H1 (cell line): ENCODE measurements around the gene LIPC. TPM values are rescaled to one million over a fixed set of nuclear protein-coding genes. Genes with fewer than 3 reads are reported as not detected.

Experiments used
- CEBPB ChIP-seq: IDR thresholded peaks from 2 replicates; pipeline ENCODE4 v1.6.1; 2012; ENCODE audit warnings: low read depth, low read length
- CREB1 ChIP-seq: IDR thresholded peaks from 2 replicates; pipeline ENCODE4 v1.6.1; 2012; ENCODE audit warnings: inconsistent platforms
- GTF2F1 ChIP-seq: IDR thresholded peaks from 2 replicates; pipeline ENCODE4 v1.6.1; 2012; ENCODE audit warnings: low read depth, low read length, improper control_type of control experiment, borderline replicate concordance
- NRF1 ChIP-seq: IDR thresholded peaks from 2 replicates; pipeline ENCODE4 v1.6.1; 2011; ENCODE audit warnings: mild to moderate bottlenecking, low read depth, low read length, improper control_type of control experiment
- POLR2A ChIP-seq, 2 experiments: IDR thresholded peaks; 1 replicate in 1 of 2; 2 replicates in 1 of 2; pipeline ENCODE4 v1.6.1; 2011; ENCODE audit warnings: low read depth in 2 of 2, low read length in 2 of 2, mild to moderate bottlenecking in 2 of 2; ENCODE audit errors: control extremely low read depth in 1 of 2
- SIRT6 ChIP-seq: IDR thresholded peaks from one replicate; pipeline ENCODE4 v1.7.1; 2012; ENCODE audit warnings: low read length, inconsistent platforms
- TBP ChIP-seq: IDR thresholded peaks from 2 replicates; pipeline ENCODE4 v1.6.1; 2011; ENCODE audit warnings: low read depth, low read length, improper control_type of control experiment
- ZNF274 ChIP-seq: IDR thresholded peaks from 2 replicates; pipeline ENCODE4 v1.7.0; 2012; ENCODE audit warnings: low read length, borderline replicate concordance; ENCODE audit errors: extremely low read depth
- polyA plus RNA-seq, 7 experiments: library from polyadenylated mRNA; depleted of rRNA in 3 of 7; stranded (reverse) in 5 of 7; unstranded in 2 of 7; fragments of >200 nt in 5 of 7; fragments of 200-250 nt in 2 of 7; gene quantifications; 1 replicate in 5 of 7; 2 replicates in 1 of 7; 4 replicates in 1 of 7; pipeline versions ENCODE4 v1.2.1 to v1.2.3, GENCODE V29; 2011 to 2013; ENCODE audit warnings: missing spikeins in 2 of 7, mixed read lengths in 2 of 7
- total RNA-seq: library from RNA; stranded (reverse); fragmentation: NEBNext Ultra II Directional; extraction: Animal tissue kit (Norgen Biotek cat#: 25700); gene quantifications from 2 replicates; pipeline ENCODE4 v1.2.1, GENCODE V29; 2021
- TF ChIP-seq, protein P1 (sequence below): fragments of 300-600 bp; sonication (generic); IDR thresholded peaks from 2 replicates; pipeline ENCODE4 v1.7.1; 2012; ENCODE audit warnings: low read length, moderate library complexity, mild to moderate bottlenecking, inconsistent platforms; ENCODE audit not compliant: insufficient replicate concordance

Gene LIPC
- total and polyA plus RNA-seq, 2 of the 8 experiments (the other 6 are each of a cell fraction or from before 2014, with no cell fraction given), result not detected

DNA sequence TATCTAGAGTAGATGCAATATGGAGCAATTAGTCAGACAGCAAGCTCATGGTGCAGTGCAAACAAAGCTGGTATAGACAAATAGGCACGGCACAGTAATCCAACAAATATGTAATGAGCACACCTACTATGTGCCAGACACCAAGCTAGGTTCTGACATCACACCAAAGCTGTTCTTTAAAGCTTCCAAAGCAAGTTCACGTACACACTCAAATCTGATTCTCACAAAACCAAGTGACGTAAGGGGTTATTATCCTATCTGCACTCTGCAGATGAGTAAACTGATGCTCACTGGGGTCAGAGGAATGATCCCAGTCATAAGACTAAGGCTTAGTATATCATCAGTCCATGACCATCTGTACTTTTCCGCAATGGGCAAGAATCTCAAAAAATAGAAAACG lies 27.8 kb upstream of the LIPC start (continued):
- TF ChIP-seq, protein P1, sequence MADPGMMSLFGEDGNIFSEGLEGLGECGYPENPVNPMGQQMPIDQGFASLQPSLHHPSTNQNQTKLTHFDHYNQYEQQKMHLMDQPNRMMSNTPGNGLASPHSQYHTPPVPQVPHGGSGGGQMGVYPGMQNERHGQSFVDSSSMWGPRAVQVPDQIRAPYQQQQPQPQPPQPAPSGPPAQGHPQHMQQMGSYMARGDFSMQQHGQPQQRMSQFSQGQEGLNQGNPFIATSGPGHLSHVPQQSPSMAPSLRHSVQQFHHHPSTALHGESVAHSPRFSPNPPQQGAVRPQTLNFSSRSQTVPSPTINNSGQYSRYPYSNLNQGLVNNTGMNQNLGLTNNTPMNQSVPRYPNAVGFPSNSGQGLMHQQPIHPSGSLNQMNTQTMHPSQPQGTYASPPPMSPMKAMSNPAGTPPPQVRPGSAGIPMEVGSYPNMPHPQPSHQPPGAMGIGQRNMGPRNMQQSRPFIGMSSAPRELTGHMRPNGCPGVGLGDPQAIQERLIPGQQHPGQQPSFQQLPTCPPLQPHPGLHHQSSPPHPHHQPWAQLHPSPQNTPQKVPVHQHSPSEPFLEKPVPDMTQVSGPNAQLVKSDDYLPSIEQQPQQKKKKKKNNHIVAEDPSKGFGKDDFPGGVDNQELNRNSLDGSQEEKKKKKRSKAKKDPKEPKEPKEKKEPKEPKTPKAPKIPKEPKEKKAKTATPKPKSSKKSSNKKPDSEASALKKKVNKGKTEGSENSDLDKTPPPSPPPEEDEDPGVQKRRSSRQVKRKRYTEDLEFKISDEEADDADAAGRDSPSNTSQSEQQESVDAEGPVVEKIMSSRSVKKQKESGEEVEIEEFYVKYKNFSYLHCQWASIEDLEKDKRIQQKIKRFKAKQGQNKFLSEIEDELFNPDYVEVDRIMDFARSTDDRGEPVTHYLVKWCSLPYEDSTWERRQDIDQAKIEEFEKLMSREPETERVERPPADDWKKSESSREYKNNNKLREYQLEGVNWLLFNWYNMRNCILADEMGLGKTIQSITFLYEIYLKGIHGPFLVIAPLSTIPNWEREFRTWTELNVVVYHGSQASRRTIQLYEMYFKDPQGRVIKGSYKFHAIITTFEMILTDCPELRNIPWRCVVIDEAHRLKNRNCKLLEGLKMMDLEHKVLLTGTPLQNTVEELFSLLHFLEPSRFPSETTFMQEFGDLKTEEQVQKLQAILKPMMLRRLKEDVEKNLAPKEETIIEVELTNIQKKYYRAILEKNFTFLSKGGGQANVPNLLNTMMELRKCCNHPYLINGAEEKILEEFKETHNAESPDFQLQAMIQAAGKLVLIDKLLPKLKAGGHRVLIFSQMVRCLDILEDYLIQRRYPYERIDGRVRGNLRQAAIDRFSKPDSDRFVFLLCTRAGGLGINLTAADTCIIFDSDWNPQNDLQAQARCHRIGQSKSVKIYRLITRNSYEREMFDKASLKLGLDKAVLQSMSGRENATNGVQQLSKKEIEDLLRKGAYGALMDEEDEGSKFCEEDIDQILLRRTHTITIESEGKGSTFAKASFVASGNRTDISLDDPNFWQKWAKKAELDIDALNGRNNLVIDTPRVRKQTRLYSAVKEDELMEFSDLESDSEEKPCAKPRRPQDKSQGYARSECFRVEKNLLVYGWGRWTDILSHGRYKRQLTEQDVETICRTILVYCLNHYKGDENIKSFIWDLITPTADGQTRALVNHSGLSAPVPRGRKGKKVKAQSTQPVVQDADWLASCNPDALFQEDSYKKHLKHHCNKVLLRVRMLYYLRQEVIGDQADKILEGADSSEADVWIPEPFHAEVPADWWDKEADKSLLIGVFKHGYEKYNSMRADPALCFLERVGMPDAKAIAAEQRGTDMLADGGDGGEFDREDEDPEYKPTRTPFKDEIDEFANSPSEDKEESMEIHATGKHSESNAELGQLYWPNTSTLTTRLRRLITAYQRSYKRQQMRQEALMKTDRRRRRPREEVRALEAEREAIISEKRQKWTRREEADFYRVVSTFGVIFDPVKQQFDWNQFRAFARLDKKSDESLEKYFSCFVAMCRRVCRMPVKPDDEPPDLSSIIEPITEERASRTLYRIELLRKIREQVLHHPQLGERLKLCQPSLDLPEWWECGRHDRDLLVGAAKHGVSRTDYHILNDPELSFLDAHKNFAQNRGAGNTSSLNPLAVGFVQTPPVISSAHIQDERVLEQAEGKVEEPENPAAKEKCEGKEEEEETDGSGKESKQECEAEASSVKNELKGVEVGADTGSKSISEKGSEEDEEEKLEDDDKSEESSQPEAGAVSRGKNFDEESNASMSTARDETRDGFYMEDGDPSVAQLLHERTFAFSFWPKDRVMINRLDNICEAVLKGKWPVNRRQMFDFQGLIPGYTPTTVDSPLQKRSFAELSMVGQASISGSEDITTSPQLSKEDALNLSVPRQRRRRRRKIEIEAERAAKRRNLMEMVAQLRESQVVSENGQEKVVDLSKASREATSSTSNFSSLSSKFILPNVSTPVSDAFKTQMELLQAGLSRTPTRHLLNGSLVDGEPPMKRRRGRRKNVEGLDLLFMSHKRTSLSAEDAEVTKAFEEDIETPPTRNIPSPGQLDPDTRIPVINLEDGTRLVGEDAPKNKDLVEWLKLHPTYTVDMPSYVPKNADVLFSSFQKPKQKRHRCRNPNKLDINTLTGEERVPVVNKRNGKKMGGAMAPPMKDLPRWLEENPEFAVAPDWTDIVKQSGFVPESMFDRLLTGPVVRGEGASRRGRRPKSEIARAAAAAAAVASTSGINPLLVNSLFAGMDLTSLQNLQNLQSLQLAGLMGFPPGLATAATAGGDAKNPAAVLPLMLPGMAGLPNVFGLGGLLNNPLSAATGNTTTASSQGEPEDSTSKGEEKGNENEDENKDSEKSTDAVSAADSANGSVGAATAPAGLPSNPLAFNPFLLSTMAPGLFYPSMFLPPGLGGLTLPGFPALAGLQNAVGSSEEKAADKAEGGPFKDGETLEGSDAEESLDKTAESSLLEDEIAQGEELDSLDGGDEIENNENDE, result no peak
- TF ChIP-seq CREB1 (no peak), POLR2A (IDR thresholded peaks at IDR 0.05; ENCODE audit: control extremely low read depth in 1 of 2, low read depth in 2 of 2, low read length in 2 of 2) (no peak), NRF1 (no peak), TBP (no peak), ZNF274 (no peak), SIRT6 (no peak), CEBPB (no peak), GTF2F1 (no peak)
